ENCODE measurements around the gene CYP27C1. TPM values are rescaled to one million over a fixed set of nuclear protein-coding genes. Genes with fewer than 3 reads are reported as not detected.

Gene CYP27C1
- total and polyA plus RNA-seq, 2 of the 13 experiments (the other 11 are each of a cell fraction or from before 2014, with no cell fraction given): not detected

GRCh38 chr2:127196998-127197397, 23.1 kb downstream of the CYP27C1 start (continued):
- TF ChIP-seq LRRFIP1 (CRISPR knock-in tag; conservative IDR thresholded peaks at IDR 0.05) (no peak), PAWR (CRISPR knock-in tag; IDR thresholded peaks at IDR 0.05; ENCODE audit: borderline replicate concordance) (0 out of 2 replicates have a peak, but pooled peaks have one; percentile 31), MTA3 (CRISPR knock-in tag; IDR thresholded peaks at IDR 0.05) (no peak), IKZF5 (CRISPR knock-in tag; IDR thresholded peaks at IDR 0.05) (no peak), NFATC3 (CRISPR knock-in tag; IDR thresholded peaks at IDR 0.05) (no peak), ZNF460 (CRISPR knock-in tag; IDR thresholded peaks at IDR 0.05; ENCODE audit: borderline replicate concordance) (no peak), ZNF367 (CRISPR knock-in tag; IDR thresholded peaks at IDR 0.05; ENCODE audit: borderline replicate concordance) (no peak), ZNF605 (CRISPR knock-in tag; IDR thresholded peaks at IDR 0.05) (no peak), ZBTB33 (CRISPR knock-in tag; IDR thresholded peaks at IDR 0.05) (no peak), SAP130 (CRISPR knock-in tag; IDR thresholded peaks at IDR 0.05; ENCODE audit: low read depth) (peak; percentile 55), ELF3 (CRISPR knock-in tag; IDR thresholded peaks at IDR 0.05) (0 out of 2 replicates have a peak, but pooled peaks have one; percentile 39), AFF4 (CRISPR knock-in tag; IDR thresholded peaks at IDR 0.05) (no peak), CBX1 (IDR thresholded peaks at IDR 0.05; ENCODE audit: low read depth) (no peak), NR3C1 (CRISPR knock-in tag; IDR thresholded peaks at IDR 0.05) (no peak), ZNF704 (CRISPR knock-in tag; IDR thresholded peaks at IDR 0.05; ENCODE audit: borderline replicate concordance) (no peak), ZMYM2 (CRISPR knock-in tag; IDR thresholded peaks at IDR 0.05) (no peak), ATF7 (IDR thresholded peaks at IDR 0.05) (peak; percentile 80), ATF7 (CRISPR knock-in tag; IDR thresholded peaks at IDR 0.05) (no peak), ZBTB7A (CRISPR knock-in tag; IDR thresholded peaks at IDR 0.05) (no peak), ZBTB21 (CRISPR knock-in tag; IDR thresholded peaks at IDR 0.05) (no peak), ZNF292 (CRISPR knock-in tag; IDR thresholded peaks at IDR 0.05; ENCODE audit: borderline replicate concordance, low read depth) (no peak), ZNF260 (CRISPR knock-in tag; IDR thresholded peaks at IDR 0.05; ENCODE audit: borderline replicate concordance, low read depth) (no peak)

All from HepG2 (cell line).